GM12878 (cell line): ENCODE data around the gene TTC31. TPM values are rescaled to one million over a fixed set of nuclear protein-coding genes. Genes with fewer than 3 reads are reported as not detected.

ENCODE experiments used
- BHLHE40 ChIP-seq, 2 experiments: fragments of 450-650 bp in 1 of 2; IDR thresholded peaks; 2 replicates each; pipeline ENCODE4 v1.6.1; 2011 to 2017; ENCODE audit warnings: low read depth in 2 of 2, borderline replicate concordance in 1 of 2, improper control_type of control experiment in 1 of 2, low read length in 1 of 2, mild to moderate bottlenecking in 1 of 2
- CBX3 ChIP-seq: fragments of 200-600 bp; sonication (generic); IDR thresholded peaks from 2 replicates; pipeline ENCODE4 v1.6.1; 2016; ENCODE audit warnings: low read depth, borderline replicate concordance
- CHD2 ChIP-seq: IDR thresholded peaks from 2 replicates; pipeline ENCODE4 v1.6.1; 2011; ENCODE audit warnings: low read depth, low read length, improper control_type of control experiment, borderline replicate concordance
- CHD4 ChIP-seq: fragments of 200-600 bp; sonication (generic); IDR thresholded peaks from 2 replicates; pipeline ENCODE4 v1.6.1; 2016; ENCODE audit warnings: mild to moderate bottlenecking
- EED ChIP-seq: sonication (generic); IDR thresholded peaks from 2 replicates; pipeline ENCODE4 v1.6.1; 2016; ENCODE audit warnings: antibody characterized with exemption, low read depth
- ESRRA ChIP-seq: IDR thresholded peaks from 2 replicates; pipeline ENCODE4 v1.6.1; 2012; ENCODE audit warnings: mild to moderate bottlenecking, low read length, improper control_type of control experiment
- FOS ChIP-seq: IDR thresholded peaks from 3 replicates; pipeline ENCODE4 v1.6.1; 2011; ENCODE audit warnings: borderline replicate concordance; ENCODE audit not compliant: insufficient read length; ENCODE audit errors: extremely low read depth
- GATAD2B ChIP-seq: fragments of 450-650 bp; conservative IDR thresholded peaks from 2 replicates; pipeline ENCODE4 v1.6.1; 2017; ENCODE audit warnings: low read depth, mild to moderate bottlenecking, moderate library complexity
- HDGF ChIP-seq: fragments of 450-650 bp; IDR thresholded peaks from 2 replicates; pipeline ENCODE4 v1.6.1; 2016; ENCODE audit warnings: antibody characterized with exemption
- IRF4 ChIP-seq: IDR thresholded peaks from 2 replicates; pipeline ENCODE4 v1.6.1; 2011; ENCODE audit warnings: low read depth, low read length
- JUNB ChIP-seq: IDR thresholded peaks from 2 replicates; pipeline ENCODE4 v1.6.1; 2016; ENCODE audit warnings: antibody characterized with exemption, mild to moderate bottlenecking
- LARP7 ChIP-seq: fragments of 450-650 bp; IDR thresholded peaks from 2 replicates; pipeline ENCODE4 v1.6.1; 2017; ENCODE audit warnings: mild to moderate bottlenecking
- MYB ChIP-seq: fragments of 150-350 bp; IDR thresholded peaks from 2 replicates; pipeline ENCODE4 v1.6.1; 2014; ENCODE audit warnings: mild to moderate bottlenecking, low read depth, low read length, borderline replicate concordance
- NR2F1 ChIP-seq: fragments of 450-650 bp; conservative IDR thresholded peaks from 2 replicates; pipeline ENCODE4 v1.6.1; 2017; ENCODE audit warnings: mild to moderate bottlenecking
- POLR2AphosphoS5 ChIP-seq: IDR thresholded peaks from 2 replicates; pipeline ENCODE4 v1.6.1; 2011; ENCODE audit warnings: mild to moderate bottlenecking, low read length, inconsistent platforms
- RAD21 ChIP-seq: IDR thresholded peaks from 2 replicates; pipeline ENCODE4 v1.6.1; 2011; ENCODE audit warnings: mild to moderate bottlenecking, low read depth, low read length, moderate library complexity; ENCODE audit not compliant: insufficient read depth
- RUNX3 ChIP-seq: IDR thresholded peaks from 2 replicates; pipeline ENCODE4 v1.6.1; 2012; ENCODE audit warnings: low read length, inconsistent platforms
- SKIL ChIP-seq: fragments of 450-650 bp; IDR thresholded peaks from 2 replicates; pipeline ENCODE4 v1.6.1; 2017; ENCODE audit warnings: mild to moderate bottlenecking, low read depth, inconsistent platforms; ENCODE audit not compliant: poor library complexity, severe bottlenecking
- SREBF2 ChIP-seq: IDR thresholded peaks from 2 replicates; pipeline ENCODE4 v1.6.1; 2012; ENCODE audit warnings: mild to moderate bottlenecking, low read length
- SRF ChIP-seq, 2 experiments: IDR thresholded peaks; 2 replicates each; pipeline ENCODE4 v1.6.1; 2011; ENCODE audit warnings: low read depth in 2 of 2, low read length in 2 of 2, mild to moderate bottlenecking in 1 of 2, moderate library complexity in 1 of 2
- TBL1XR1 ChIP-seq: IDR thresholded peaks from 2 replicates; pipeline ENCODE4 v1.6.1; 2012; ENCODE audit warnings: low read depth, low read length, improper control_type of control experiment
- USF1 ChIP-seq: IDR thresholded peaks from 2 replicates; pipeline ENCODE4 v1.6.1; 2011; ENCODE audit warnings: borderline replicate concordance, low read depth, mild to moderate bottlenecking, moderate library complexity, mixed read lengths, low read length; ENCODE audit not compliant: insufficient read depth; ENCODE audit errors: extremely low read length
- ZBED1 ChIP-seq: IDR thresholded peaks from 2 replicates; pipeline ENCODE4 v1.6.1; 2016; ENCODE audit warnings: borderline replicate concordance
- ZBTB4 ChIP-seq: fragments of 450-650 bp; formaldehyde crosslinking; IDR thresholded peaks from 2 replicates; pipeline ENCODE4 v1.4.0; 2022; ENCODE audit warnings: mild to moderate bottlenecking, moderate library complexity
- ZNF217 ChIP-seq: fragments of 450-650 bp; IDR thresholded peaks from 2 replicates; pipeline ENCODE4 v1.6.1; 2017; ENCODE audit warnings: antibody characterized with exemption, mild to moderate bottlenecking
- ZNF24 ChIP-seq: fragments of 450-650 bp; IDR thresholded peaks from 2 replicates; pipeline ENCODE4 v1.6.1; 2017; ENCODE audit warnings: antibody characterized with exemption, mild to moderate bottlenecking
- ZSCAN29 ChIP-seq: fragments of 450-650 bp; IDR thresholded peaks from 2 replicates; pipeline ENCODE4 v1.6.1; 2017; ENCODE audit warnings: mild to moderate bottlenecking, moderate library complexity
- ZZZ3 ChIP-seq: IDR thresholded peaks from 2 replicates; pipeline ENCODE4 v1.6.1; 2011; ENCODE audit warnings: low read depth; ENCODE audit not compliant: control insufficient read depth, insufficient read length
- polyA plus RNA-seq, 11 experiments: library from polyadenylated mRNA; depleted of rRNA in 4 of 11; unstranded in 6 of 11; stranded (reverse) in 5 of 11; fragments of >200 nt; fragmentation: Nextera tagmentation in 4 of 11; fragmentation: Illumina TruSeq in 1 of 11; extraction: Ambion mirVana in 4 of 11; extraction: Trizol in 1 of 11; gene quantifications; 1 replicate in 1 of 11; 2 replicates in 10 of 11; pipeline versions ENCODE4 v1.2.1 to v1.2.3, GENCODE V29; 2011 to 2016; ENCODE audit warnings: inconsistent platforms in 2 of 11, missing spikeins in 2 of 11, low read depth in 1 of 11
- total RNA-seq, 4 experiments: library from RNA; depleted of rRNA in 3 of 4; stranded (reverse); fragments of >200 nt in 3 of 4; fragmentation: Illumina TruSeq in 1 of 4; extraction: Trizol in 1 of 4; gene quantifications; 2 replicates each; pipeline versions ENCODE4 v1.2.1 to v1.2.3, GENCODE V29; 2013 to 2021

Gene TTC31
- total and polyA plus RNA-seq, 10 of the 15 experiments (the other 5 are each of a cell fraction or from before 2014, with no cell fraction given): 6.5 to 34.9 (median 25.9) TPM

- peak; percentile 12; the same call in 1 of the 2 replicates for TF ChIP-seq ZBED1
- peak; percentile 49; the same call in 1 of the 2 replicates for TF ChIP-seq ZSCAN29
- no peak for TF ChIP-seq SREBF2
- no peak for TF ChIP-seq USF1
- peak; percentile 89 for TF ChIP-seq GATAD2B
- TF ChIP-seq ZNF24: no peak
- TF ChIP-seq ZZZ3: no peak
- peak; percentile 21; the same call in 1 of the 2 replicates for TF ChIP-seq ZNF217
- TF ChIP-seq NR2F1: peak; percentile 40; the same call in 1 of the 2 replicates
- TF ChIP-seq CHD4: no peak
- TF ChIP-seq TBL1XR1: no peak
- no peak for TF ChIP-seq SKIL
- TF ChIP-seq MYB: no peak
- peak; percentile 66; the same call in 1 of the 2 replicates for TF ChIP-seq CHD2
- TF ChIP-seq ESRRA: no peak
- peak; percentile 13 to 16; a peak in 1 of 4 replicates for TF ChIP-seq BHLHE40 (IDR thresholded peaks at IDR 0.05; ENCODE audit: borderline replicate concordance in 1 of 2, low read depth in 2 of 2, low read length in 1 of 2)
- 0 out of 2 replicates have a peak, but pooled peaks have one; percentile 41 for TF ChIP-seq ZBTB4
- peak; percentile 61 for TF ChIP-seq RUNX3
- TF ChIP-seq LARP7: peak; percentile 88
- no peak for TF ChIP-seq RAD21
- no peak for TF ChIP-seq FOS
- no peak for TF ChIP-seq SRF (IDR thresholded peaks at IDR 0.05; ENCODE audit: low read depth in 2 of 2, low read length in 2 of 2)
- TF ChIP-seq HDGF: no peak
- peak; percentile 76 for TF ChIP-seq POLR2AphosphoS5
- no peak for TF ChIP-seq IRF4
- no peak; the same call in 1 of the 2 replicates for TF ChIP-seq JUNB
- TF ChIP-seq EED: peak; percentile 93
- TF ChIP-seq CBX3: no peak
Measured at GRCh38 chr2:74457549-74458131, 25.2 kb upstream of the TTC31 start (continued).
